ENCODE data around the gene NRARP. TPM values are rescaled to one million over a fixed set of nuclear protein-coding genes. Genes with fewer than 3 reads are reported as not detected.
A peak's percentile ranks its signal among the peaks of the same experiment; 100 is the strongest.

The NRARP gene
- total and polyA plus RNA-seq, 2 experiments from 2014 or later: 4.0 to 55.1 TPM

DNA sequence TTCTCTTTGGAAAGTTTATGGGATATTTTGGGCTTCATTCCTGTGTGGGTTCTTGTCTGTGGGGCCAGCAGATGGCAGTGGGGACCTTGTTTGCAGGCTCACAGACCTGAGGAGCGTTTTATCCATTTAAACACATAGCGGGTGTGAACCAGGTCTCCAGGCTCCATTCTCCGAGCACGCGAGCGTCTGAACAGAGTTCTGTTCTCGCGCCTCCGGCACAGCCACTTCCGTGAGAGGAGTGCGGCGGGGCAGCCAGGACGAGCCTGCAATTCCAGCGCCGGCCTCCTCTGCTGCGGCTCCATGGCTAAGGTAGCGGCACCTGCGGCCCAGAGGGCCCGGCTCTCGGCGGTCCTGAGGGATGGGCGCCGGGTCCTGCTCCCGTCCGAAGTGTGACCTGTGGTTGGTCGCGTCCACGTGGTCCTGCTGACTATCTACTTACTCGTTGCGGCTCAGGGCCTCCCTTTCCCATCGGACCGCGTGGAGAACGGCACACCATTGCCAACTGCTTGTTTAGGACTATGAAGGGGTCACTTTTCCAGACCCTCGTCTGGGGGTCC, 7.3 kb downstream of the NRARP start:
- peaks cover 34% of the 10 kb centered on the region for H3K4me1 Mint-ChIP-seq
- peaks cover 9% of the 10 kb centered on the region for H3K9me3 Mint-ChIP-seq
- Histone ChIP-seq H3K9me2 (ENCODE audit: insufficient read depth) (no peaks in the 10 kb centered on the region), H3K4me1 (ENCODE audit: insufficient read depth) (peaks cover 29% of the 10 kb centered on the region), H2AFZ (peak overlapping the region; percentile 89), H3K4me3 (peak overlapping the region; percentile 55; the same call in 1 of the 2 replicates), H4K20me1 (replicated peaks; ENCODE audit: insufficient read depth) (peaks cover 11% of the 10 kb centered on the region), H3K27ac (ENCODE audit: low read depth) (no peak overlapping the region), H3F3A (replicated peaks; ENCODE audit: low read depth) (peaks cover 26% of the 10 kb centered on the region), H3K36me3 (ENCODE audit: insufficient read depth) (no peaks in the 10 kb centered on the region), H3K27me3 (ENCODE audit: insufficient read depth) (peaks cover 29% of the 10 kb centered on the region), H3K4me2 (peak overlapping the region; percentile 78), H3K79me2 (replicated peaks; ENCODE audit: insufficient read depth) (no peaks in the 10 kb centered on the region)
- H3K4me3 Mint-ChIP-seq: peak overlapping the region; percentile 60
- H3K36me3 Mint-ChIP-seq (ENCODE audit: low read depth): peaks cover under 1% of the 10 kb centered on the region; the same call in 2 of the 3 replicates
- TF ChIP-seq, protein P1, sequence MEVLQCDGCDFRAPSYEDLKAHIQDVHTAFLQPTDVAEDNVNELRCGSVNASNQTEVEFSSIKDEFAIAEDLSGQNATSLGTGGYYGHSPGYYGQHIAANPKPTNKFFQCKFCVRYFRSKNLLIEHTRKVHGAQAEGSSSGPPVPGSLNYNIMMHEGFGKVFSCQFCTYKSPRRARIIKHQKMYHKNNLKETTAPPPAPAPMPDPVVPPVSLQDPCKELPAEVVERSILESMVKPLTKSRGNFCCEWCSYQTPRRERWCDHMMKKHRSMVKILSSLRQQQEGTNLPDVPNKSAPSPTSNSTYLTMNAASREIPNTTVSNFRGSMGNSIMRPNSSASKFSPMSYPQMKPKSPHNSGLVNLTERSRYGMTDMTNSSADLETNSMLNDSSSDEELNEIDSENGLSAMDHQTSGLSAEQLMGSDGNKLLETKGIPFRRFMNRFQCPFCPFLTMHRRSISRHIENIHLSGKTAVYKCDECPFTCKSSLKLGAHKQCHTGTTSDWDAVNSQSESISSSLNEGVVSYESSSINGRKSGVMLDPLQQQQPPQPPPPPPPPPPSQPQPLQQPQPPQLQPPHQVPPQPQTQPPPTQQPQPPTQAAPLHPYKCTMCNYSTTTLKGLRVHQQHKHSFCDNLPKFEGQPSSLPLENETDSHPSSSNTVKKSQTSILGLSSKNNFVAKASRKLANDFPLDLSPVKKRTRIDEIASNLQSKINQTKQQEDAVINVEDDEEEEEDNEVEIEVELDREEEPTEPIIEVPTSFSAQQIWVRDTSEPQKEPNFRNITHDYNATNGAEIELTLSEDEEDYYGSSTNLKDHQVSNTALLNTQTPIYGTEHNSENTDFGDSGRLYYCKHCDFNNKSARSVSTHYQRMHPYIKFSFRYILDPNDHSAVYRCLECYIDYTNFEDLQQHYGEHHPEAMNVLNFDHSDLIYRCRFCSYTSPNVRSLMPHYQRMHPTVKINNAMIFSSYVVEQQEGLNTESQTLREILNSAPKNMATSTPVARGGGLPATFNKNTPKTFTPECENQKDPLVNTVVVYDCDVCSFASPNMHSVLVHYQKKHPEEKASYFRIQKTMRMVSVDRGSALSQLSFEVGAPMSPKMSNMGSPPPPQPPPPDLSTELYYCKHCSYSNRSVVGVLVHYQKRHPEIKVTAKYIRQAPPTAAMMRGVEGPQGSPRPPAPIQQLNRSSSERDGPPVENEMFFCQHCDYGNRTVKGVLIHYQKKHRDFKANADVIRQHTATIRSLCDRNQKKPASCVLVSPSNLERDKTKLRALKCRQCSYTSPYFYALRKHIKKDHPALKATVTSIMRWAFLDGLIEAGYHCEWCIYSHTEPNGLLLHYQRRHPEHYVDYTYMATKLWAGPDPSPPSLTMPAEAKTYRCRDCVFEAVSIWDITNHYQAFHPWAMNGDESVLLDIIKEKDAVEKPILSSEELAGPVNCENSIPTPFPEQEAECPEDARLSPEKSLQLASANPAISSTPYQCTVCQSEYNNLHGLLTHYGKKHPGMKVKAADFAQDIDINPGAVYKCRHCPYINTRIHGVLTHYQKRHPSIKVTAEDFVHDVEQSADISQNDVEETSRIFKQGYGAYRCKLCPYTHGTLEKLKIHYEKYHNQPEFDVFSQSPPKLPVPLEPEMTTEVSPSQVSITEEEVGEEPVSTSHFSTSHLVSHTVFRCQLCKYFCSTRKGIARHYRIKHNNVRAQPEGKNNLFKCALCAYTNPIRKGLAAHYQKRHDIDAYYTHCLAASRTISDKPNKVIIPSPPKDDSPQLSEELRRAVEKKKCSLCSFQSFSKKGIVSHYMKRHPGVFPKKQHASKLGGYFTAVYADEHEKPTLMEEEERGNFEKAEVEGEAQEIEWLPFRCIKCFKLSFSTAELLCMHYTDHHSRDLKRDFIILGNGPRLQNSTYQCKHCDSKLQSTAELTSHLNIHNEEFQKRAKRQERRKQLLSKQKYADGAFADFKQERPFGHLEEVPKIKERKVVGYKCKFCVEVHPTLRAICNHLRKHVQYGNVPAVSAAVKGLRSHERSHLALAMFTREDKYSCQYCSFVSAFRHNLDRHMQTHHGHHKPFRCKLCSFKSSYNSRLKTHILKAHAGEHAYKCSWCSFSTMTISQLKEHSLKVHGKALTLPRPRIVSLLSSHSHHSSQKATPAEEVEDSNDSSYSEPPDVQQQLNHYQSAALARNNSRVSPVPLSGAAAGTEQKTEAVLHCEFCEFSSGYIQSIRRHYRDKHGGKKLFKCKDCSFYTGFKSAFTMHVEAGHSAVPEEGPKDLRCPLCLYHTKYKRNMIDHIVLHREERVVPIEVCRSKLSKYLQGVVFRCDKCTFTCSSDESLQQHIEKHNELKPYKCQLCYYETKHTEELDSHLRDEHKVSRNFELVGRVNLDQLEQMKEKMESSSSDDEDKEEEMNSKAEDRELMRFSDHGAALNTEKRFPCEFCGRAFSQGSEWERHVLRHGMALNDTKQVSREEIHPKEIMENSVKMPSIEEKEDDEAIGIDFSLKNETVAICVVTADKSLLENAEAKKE (CRISPR knock-in tag; IDR thresholded peaks at IDR 0.05): no peak
- TF ChIP-seq, protein P2, sequence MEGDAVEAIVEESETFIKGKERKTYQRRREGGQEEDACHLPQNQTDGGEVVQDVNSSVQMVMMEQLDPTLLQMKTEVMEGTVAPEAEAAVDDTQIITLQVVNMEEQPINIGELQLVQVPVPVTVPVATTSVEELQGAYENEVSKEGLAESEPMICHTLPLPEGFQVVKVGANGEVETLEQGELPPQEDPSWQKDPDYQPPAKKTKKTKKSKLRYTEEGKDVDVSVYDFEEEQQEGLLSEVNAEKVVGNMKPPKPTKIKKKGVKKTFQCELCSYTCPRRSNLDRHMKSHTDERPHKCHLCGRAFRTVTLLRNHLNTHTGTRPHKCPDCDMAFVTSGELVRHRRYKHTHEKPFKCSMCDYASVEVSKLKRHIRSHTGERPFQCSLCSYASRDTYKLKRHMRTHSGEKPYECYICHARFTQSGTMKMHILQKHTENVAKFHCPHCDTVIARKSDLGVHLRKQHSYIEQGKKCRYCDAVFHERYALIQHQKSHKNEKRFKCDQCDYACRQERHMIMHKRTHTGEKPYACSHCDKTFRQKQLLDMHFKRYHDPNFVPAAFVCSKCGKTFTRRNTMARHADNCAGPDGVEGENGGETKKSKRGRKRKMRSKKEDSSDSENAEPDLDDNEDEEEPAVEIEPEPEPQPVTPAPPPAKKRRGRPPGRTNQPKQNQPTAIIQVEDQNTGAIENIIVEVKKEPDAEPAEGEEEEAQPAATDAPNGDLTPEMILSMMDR (conservative IDR thresholded peaks at IDR 0.05; ENCODE audit: low read depth in 2 of 2): peak; percentile 26 to 51; a peak in 2 of 4 replicates
- no peak for TF ChIP-seq EZH2phosphoT487 (IDR thresholded peaks at IDR 0.05; ENCODE audit: unreplicated experiment)
- no peak overlapping the region for H3K27ac Mint-ChIP-seq
- DNase-seq (ENCODE audit: low spot score) (peak; percentile 74), ATAC-seq (peak; percentile 26)
- peaks cover 23% of the 10 kb centered on the region for H3K27me3 Mint-ChIP-seq (ENCODE audit: insufficient read depth, low read depth, poor library complexity)
